Neural progenitor cell (in vitro differentiated cells): ENCODE measurements around the gene RABIF.

Source experiments
- EZH2phosphoT487 ChIP-seq: fragments of 200-600 bp; sonication (generic); IDR thresholded peaks from 2 replicates; pipeline ENCODE4 v1.6.1; 2017; ENCODE audit warnings: antibody characterized with exemption
- TF ChIP-seq, protein P1 (sequence below): fragments of 200-600 bp; sonication (generic); IDR thresholded peaks from 2 replicates; pipeline ENCODE4 v1.5.1; 2017; ENCODE audit warnings: antibody characterized with exemption, mild to moderate bottlenecking

DNA sequence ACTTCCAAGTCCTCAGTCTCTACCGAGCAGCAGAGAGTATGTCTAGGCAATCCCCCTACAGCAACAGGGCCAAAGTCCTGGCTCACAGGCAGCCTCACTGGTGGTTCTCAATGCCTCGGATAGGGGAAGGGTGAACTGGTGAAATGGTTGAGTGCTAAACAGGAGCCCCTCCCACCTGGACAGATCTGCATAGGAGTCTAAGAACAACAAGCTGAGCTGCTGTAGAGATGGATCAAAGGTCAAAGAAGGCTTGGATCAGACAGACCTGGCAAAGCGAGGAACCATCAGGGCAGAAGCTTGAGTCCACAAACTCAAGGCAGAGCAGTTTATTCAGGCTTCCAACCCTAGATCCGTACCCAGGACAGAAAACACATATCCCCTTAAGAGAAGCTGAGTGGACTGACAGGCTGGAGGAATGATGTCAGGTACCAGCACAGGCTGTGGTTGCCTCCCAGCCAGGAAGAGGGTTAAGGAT is 31.8 kb downstream of the RABIF start:
- TF ChIP-seq, protein P1, sequence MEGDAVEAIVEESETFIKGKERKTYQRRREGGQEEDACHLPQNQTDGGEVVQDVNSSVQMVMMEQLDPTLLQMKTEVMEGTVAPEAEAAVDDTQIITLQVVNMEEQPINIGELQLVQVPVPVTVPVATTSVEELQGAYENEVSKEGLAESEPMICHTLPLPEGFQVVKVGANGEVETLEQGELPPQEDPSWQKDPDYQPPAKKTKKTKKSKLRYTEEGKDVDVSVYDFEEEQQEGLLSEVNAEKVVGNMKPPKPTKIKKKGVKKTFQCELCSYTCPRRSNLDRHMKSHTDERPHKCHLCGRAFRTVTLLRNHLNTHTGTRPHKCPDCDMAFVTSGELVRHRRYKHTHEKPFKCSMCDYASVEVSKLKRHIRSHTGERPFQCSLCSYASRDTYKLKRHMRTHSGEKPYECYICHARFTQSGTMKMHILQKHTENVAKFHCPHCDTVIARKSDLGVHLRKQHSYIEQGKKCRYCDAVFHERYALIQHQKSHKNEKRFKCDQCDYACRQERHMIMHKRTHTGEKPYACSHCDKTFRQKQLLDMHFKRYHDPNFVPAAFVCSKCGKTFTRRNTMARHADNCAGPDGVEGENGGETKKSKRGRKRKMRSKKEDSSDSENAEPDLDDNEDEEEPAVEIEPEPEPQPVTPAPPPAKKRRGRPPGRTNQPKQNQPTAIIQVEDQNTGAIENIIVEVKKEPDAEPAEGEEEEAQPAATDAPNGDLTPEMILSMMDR: no peak
- TF ChIP-seq EZH2phosphoT487: no peak
